Caco-2 (cell line): ENCODE data around the gene ABCF2. TPM values are rescaled to one million over a fixed set of nuclear protein-coding genes. Genes with fewer than 3 reads are reported as not detected.

Source experiments
- BruUV-seq: library from RNA; stranded (reverse); fragments of 400-500 nt; replicated peaks from 2 replicates; lab custom pipeline; 2021; lab: Mats Ljungman, UMichigan
- CTCF ChIA-PET: fragments of 300-600 bp; sonication (Branson Sonifier 250); formaldehyde crosslinking; loops from one replicate; lab custom pipeline; 2022; ENCODE audit warnings: antibody characterized with exemption; lab: Charles Lee
- POLR2A ChIA-PET: fragments of 300-600 bp; sonication (Branson Sonifier 250); formaldehyde crosslinking; loops from one replicate; lab custom pipeline; 2022; ENCODE audit warnings: antibody characterized with exemption; lab: Charles Lee
- DNase-seq, 2 experiments: peaks; one replicate each; pipeline versions ENCODE4 v3.0.0 to v3.0.0-alpha.2; 2020 to 2022
- H3K27me3 ChIP-seq: replicated peaks from 2 replicates; pipeline ENCODE4 v1.6.0; 2011; ENCODE audit warnings: low read length; ENCODE audit not compliant: control insufficient read depth, insufficient read depth
- H3K36me3 ChIP-seq: 2 replicates; pipeline ENCODE4 v1.5.1; 2011; ENCODE audit warnings: low read length; ENCODE audit not compliant: control insufficient read depth, insufficient read depth
- H3K4me1 ChIP-seq: fragments of 250-450 bp; sonication (Bioruptor Pico); 2 replicates; pipeline ENCODE4 v1.5.1; 2020; ENCODE audit warnings: mild to moderate bottlenecking
- H3K4me3 ChIP-seq: 2 replicates; pipeline ENCODE4 v1.5.1; 2011; ENCODE audit warnings: low read depth, mild to moderate bottlenecking, control low read depth, low read length
- H3K9me3 ChIP-seq: fragments of 250-450 bp; sonication (Bioruptor Pico); 2 replicates; pipeline ENCODE4 v1.5.1; 2020; ENCODE audit warnings: mild to moderate bottlenecking, moderate library complexity
- H3K27ac Mint-ChIP-seq: one replicate; pipeline ENCODE4 v1.8.0; 2022; ENCODE audit warnings: mixed read lengths; ENCODE audit not compliant: unreplicated experiment
- H3K27me3 Mint-ChIP-seq: one replicate; pipeline ENCODE4 v1.8.0; 2022; ENCODE audit warnings: mixed read lengths; ENCODE audit not compliant: insufficient read depth, unreplicated experiment
- H3K36me3 Mint-ChIP-seq: one replicate; pipeline ENCODE4 v1.8.0; 2022; ENCODE audit warnings: mild to moderate bottlenecking, mixed read lengths; ENCODE audit not compliant: insufficient read depth, unreplicated experiment
- H3K4me1 Mint-ChIP-seq: one replicate; pipeline ENCODE4 v1.8.0; 2022; ENCODE audit warnings: low read depth, mixed read lengths; ENCODE audit not compliant: unreplicated experiment
- H3K4me3 Mint-ChIP-seq: one replicate; pipeline ENCODE4 v1.8.0; 2022; ENCODE audit warnings: mild to moderate bottlenecking, moderate library complexity, mixed read lengths; ENCODE audit not compliant: unreplicated experiment
- H3K9me3 Mint-ChIP-seq: one replicate; pipeline ENCODE4 v1.8.0; 2022; ENCODE audit warnings: mixed read lengths; ENCODE audit not compliant: unreplicated experiment
- CTCF ChIP-seq, 2 experiments: fragments of 200-600 bp in 1 of 2; IDR thresholded peaks; 1 replicate in 1 of 2; 2 replicates in 1 of 2; pipeline versions ENCODE4 v1.5.1 to v1.8.0; 2011 to 2022; ENCODE audit warnings: antibody characterized with exemption in 1 of 2, control low read depth in 1 of 2, inconsistent platforms in 1 of 2, low read depth in 1 of 2, low read length in 1 of 2, mild to moderate bottlenecking in 1 of 2, moderate library complexity in 1 of 2; ENCODE audit not compliant: insufficient read depth in 1 of 2, severe bottlenecking in 1 of 2, unreplicated experiment in 1 of 2
- intact Hi-C: fragments of 100-400 bp; cut with micrococcal nuclease; formaldehyde crosslinking; loops from one replicate; pipeline ENCODE4 v1.10.0; 2022; ENCODE audit not compliant: unreplicated experiment
- total RNA-seq: library from RNA; stranded (reverse); gene quantifications from 2 replicates; pipeline ENCODE4 v1.2.3, GENCODE V29; 2022

ABCF2 gene
- total RNA-seq, 1 experiment from 2014 or later = 57.8 TPM

GRCh38 chr7:151269511-151269910 is 42.5 kb upstream of the ABCF2 start:
- no peak overlapping the region for H3K4me3 ChIP-seq

GRCh38 chr7:151265351-151265931 is 38.4 kb upstream of the ABCF2 start:
- no peak for TF ChIP-seq CTCF (IDR thresholded peaks at IDR 0.05; ENCODE audit: insufficient read depth in 1 of 2, low read depth in 1 of 2, low read length in 1 of 2, severe bottlenecking in 1 of 2, unreplicated experiment in 1 of 2)
- Mint-ChIP-seq H3K36me3 (no peaks in the 10 kb centered on the region), H3K27me3 (peaks cover 7% of the 10 kb centered on the region), H3K4me3 (no peak overlapping the region), H3K9me3 (no peaks in the 10 kb centered on the region), H3K27ac (no peak overlapping the region), H3K4me1 (no peaks in the 10 kb centered on the region)
- POLR2A ChIA-PET = no interaction called here
- Histone ChIP-seq H3K4me3 (no peak overlapping the region), H3K4me1 (no peaks in the 10 kb centered on the region), H3K36me3 (no peaks in the 10 kb centered on the region), H3K9me3 (no peaks in the 10 kb centered on the region), H3K27me3 (no peaks in the 10 kb centered on the region)
- BruUV-seq = no TSS peak
- DNase-seq = no peak
- CTCF ChIA-PET = no interaction called here
- intact Hi-C loops = no loop called here

More at GRCh38 chr7:151269511-151269910, 42.5 kb upstream of the ABCF2 start:
- H3K27me3 Mint-ChIP-seq = peaks cover 5% of the 10 kb centered on the region
- no peaks in the 10 kb centered on the region for H3K9me3 ChIP-seq
- no peaks in the 10 kb centered on the region for H3K27me3 ChIP-seq
- no peak for TF ChIP-seq CTCF (IDR thresholded peaks at IDR 0.05; ENCODE audit: insufficient read depth in 1 of 2, low read depth in 1 of 2, low read length in 1 of 2, severe bottlenecking in 1 of 2, unreplicated experiment in 1 of 2)
- no peak overlapping the region for H3K4me3 Mint-ChIP-seq
- no peaks in the 10 kb centered on the region for H3K36me3 ChIP-seq
- peaks cover 8% of the 10 kb centered on the region; the same call in 1 of the 2 replicates for H3K4me1 ChIP-seq
- ChIA-PET CTCF (interaction anchor here (1.5 kb wide), 1 partner anchor 42 kb away, joined by 3 read pairs; the partner anchor contains the start of gene ABCF2), POLR2A (no interaction called here)
- H3K9me3 Mint-ChIP-seq = no peaks in the 10 kb centered on the region
- no TSS peak for BruUV-seq
- H3K4me1 Mint-ChIP-seq = no peaks in the 10 kb centered on the region
- H3K36me3 Mint-ChIP-seq = no peaks in the 10 kb centered on the region
- no peak for DNase-seq
- intact Hi-C loops = no loop called here
- H3K27ac Mint-ChIP-seq = no peak overlapping the region

- intact Hi-C loops = no loop called here
- H3K36me3 Mint-ChIP-seq = no peaks in the 10 kb centered on the region
- CTCF ChIA-PET = no interaction called here
- H3K9me3 ChIP-seq = no peaks in the 10 kb centered on the region
- no peaks in the 10 kb centered on the region for H3K9me3 Mint-ChIP-seq
- no peaks in the 10 kb centered on the region for H3K36me3 ChIP-seq
- H3K4me1 Mint-ChIP-seq = no peaks in the 10 kb centered on the region
- H3K4me1 ChIP-seq = no peaks in the 10 kb centered on the region
- no TSS peak for BruUV-seq
- no peak for TF ChIP-seq CTCF (IDR thresholded peaks at IDR 0.05; ENCODE audit: insufficient read depth in 1 of 2, low read depth in 1 of 2, low read length in 1 of 2, severe bottlenecking in 1 of 2, unreplicated experiment in 1 of 2)
- DNase-seq = no peak
- H3K27me3 ChIP-seq = no peaks in the 10 kb centered on the region
- POLR2A ChIA-PET = interaction anchor here (0.7 kb wide), 1 partner anchor 38 kb away, joined by 10 read pairs; the partner anchor contains the start of gene ABCF2
- H3K27me3 Mint-ChIP-seq = peaks cover 7% of the 10 kb centered on the region
- no peak overlapping the region for H3K4me3 Mint-ChIP-seq
- no peak overlapping the region for H3K4me3 ChIP-seq
- no peak overlapping the region for H3K27ac Mint-ChIP-seq
Measured at GRCh38 chr7:151264615-151265014, 37.6 kb upstream of the ABCF2 start.
